PC-9 (cell line): ENCODE data around the gene TFF2. TPM values are rescaled to one million over a fixed set of nuclear protein-coding genes. Genes with fewer than 3 reads are reported as not detected.

Experiments
- BruUV-seq: library from RNA; stranded (reverse); fragments of 400-500 nt; replicated peaks from 2 replicates; lab custom pipeline; 2021; lab: Mats Ljungman, UMichigan
- CTCF ChIA-PET: fragments of 300-600 bp; sonication (Branson Sonifier 250); formaldehyde crosslinking; loops from one replicate; lab custom pipeline; 2022; ENCODE audit warnings: antibody characterized with exemption; lab: Charles Lee
- POLR2A ChIA-PET: fragments of 300-600 bp; sonication (Branson Sonifier 250); formaldehyde crosslinking; loops from one replicate; lab custom pipeline; 2022; ENCODE audit warnings: antibody characterized with exemption; ENCODE audit not compliant: unreplicated experiment; lab: Charles Lee
- DNase-seq, 2 experiments: peaks; one replicate each; pipeline versions ENCODE4 v3.0.0 to v3.0.0-alpha.2; 2015 to 2022; ENCODE audit warnings: mixed read lengths in 1 of 2
- H2AFZ ChIP-seq: fragments of 200-600 bp; sonication (generic); 2 replicates; pipeline ENCODE4 v1.8.1; 2017; ENCODE audit warnings: antibody characterized with exemption
- H3F3A ChIP-seq: fragments of 200-600 bp; sonication (generic); 2 replicates; pipeline ENCODE4 v1.8.1; 2017; ENCODE audit warnings: antibody characterized with exemption, mild to moderate bottlenecking, low read depth; ENCODE audit not compliant: insufficient read depth
- H3K27ac ChIP-seq: fragments of 200-600 bp; sonication (generic); 2 replicates; pipeline ENCODE4 v1.6.1; 2016; ENCODE audit warnings: mixed run types
- H3K27me3 ChIP-seq: fragments of 200-600 bp; sonication (generic); 2 replicates; pipeline ENCODE4 v1.6.1; 2016; ENCODE audit warnings: low read depth, mixed run types; ENCODE audit not compliant: insufficient read depth
- H3K36me3 ChIP-seq: fragments of 200-600 bp; sonication (generic); 2 replicates; pipeline ENCODE4 v1.6.1; 2016; ENCODE audit warnings: low read depth, mixed run types
- H3K4me1 ChIP-seq: fragments of 200-600 bp; sonication (generic); replicated peaks from 2 replicates; pipeline ENCODE4 v1.6.1; 2016; ENCODE audit warnings: mixed run types; ENCODE audit not compliant: insufficient read depth
- H3K4me2 ChIP-seq: fragments of 200-600 bp; sonication (generic); 2 replicates; pipeline ENCODE4 v1.6.1; 2017; ENCODE audit warnings: mixed run types
- H3K4me3 ChIP-seq: fragments of 200-600 bp; sonication (generic); 2 replicates; pipeline ENCODE4 v1.6.1; 2016; ENCODE audit warnings: mixed run types
- H3K79me2 ChIP-seq: fragments of 200-600 bp; sonication (generic); 2 replicates; pipeline ENCODE4 v1.6.1; 2017; ENCODE audit warnings: low read depth, mixed run types
- H3K9me2 ChIP-seq: fragments of 200-600 bp; sonication (generic); 2 replicates; pipeline ENCODE4 v1.8.1; 2017; ENCODE audit warnings: mild to moderate bottlenecking; ENCODE audit not compliant: insufficient read depth
- H3K9me3 ChIP-seq: fragments of 200-600 bp; sonication (generic); 2 replicates; pipeline ENCODE4 v1.8.1; 2016; ENCODE audit warnings: low read depth; ENCODE audit not compliant: insufficient read depth
- H4K20me1 ChIP-seq: fragments of 200-600 bp; sonication (generic); 2 replicates; pipeline ENCODE4 v1.8.1; 2017; ENCODE audit not compliant: insufficient read depth
- EZH2 ChIP-seq: fragments of 200-600 bp; sonication (generic); IDR thresholded peaks from 2 replicates; pipeline ENCODE4 v1.8.0; 2017; ENCODE audit warnings: antibody characterized with exemption, low read depth
- intact Hi-C: fragments of 100-400 bp; cut with micrococcal nuclease; formaldehyde crosslinking; loops from one replicate; pipeline ENCODE4 v1.10.0; 2022; ENCODE audit not compliant: unreplicated experiment
- total RNA-seq: library from RNA; stranded (reverse); gene quantifications from 2 replicates; pipeline ENCODE4 v1.2.3, GENCODE V29; 2021
- TF ChIP-seq, protein P1 (sequence below): fragments of 200-600 bp; sonication (generic); conservative IDR thresholded peaks from 2 replicates; pipeline ENCODE4 v1.6.1; 2017; ENCODE audit warnings: mixed run types, antibody characterized with exemption, mild to moderate bottlenecking, moderate library complexity

The TFF2 gene
- total RNA-seq, 1 experiment from 2014 or later: 0.52 TPM

DNA sequence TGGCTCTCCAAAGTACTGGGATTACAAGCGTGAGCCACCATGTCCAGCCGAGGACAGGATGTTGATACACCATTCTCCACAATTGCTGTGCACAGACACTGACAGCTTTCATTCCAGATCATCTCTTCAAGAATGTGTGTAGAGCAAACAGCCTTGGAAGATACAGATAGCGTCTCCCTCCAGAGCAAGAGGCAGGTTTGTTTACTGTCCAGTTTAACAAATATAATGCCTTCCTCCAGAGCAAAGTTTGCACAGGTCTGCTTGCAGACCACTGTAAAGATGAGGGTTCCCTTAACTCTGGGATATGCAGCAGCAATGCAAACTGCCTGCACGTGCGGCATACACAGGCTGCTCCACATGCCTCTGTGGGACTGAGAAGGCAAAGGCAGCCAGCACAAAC is 40.5 kb upstream of the TFF2 start:
- H3K36me3 ChIP-seq: no peaks in the 10 kb centered on the region
- H4K20me1 ChIP-seq: no peaks in the 10 kb centered on the region
- H3K4me2 ChIP-seq: no peak overlapping the region
- no peak overlapping the region for H2AFZ ChIP-seq
- H3K4me3 ChIP-seq: no peak overlapping the region
- H3K4me1 ChIP-seq: peaks cover 27% of the 10 kb centered on the region
- no peaks in the 10 kb centered on the region for H3K79me2 ChIP-seq
- no peak overlapping the region for H3K27ac ChIP-seq
- no peaks in the 10 kb centered on the region for H3K9me3 ChIP-seq
- POLR2A ChIA-PET: no interaction called here
- intact Hi-C loops: no loop called here
- no TSS peak for BruUV-seq
- H3K9me2 ChIP-seq: no peaks in the 10 kb centered on the region
- CTCF ChIA-PET: no interaction called here
- H3K27me3 ChIP-seq: no peaks in the 10 kb centered on the region
- H3F3A ChIP-seq: no peaks in the 10 kb centered on the region
- TF ChIP-seq, protein P1, sequence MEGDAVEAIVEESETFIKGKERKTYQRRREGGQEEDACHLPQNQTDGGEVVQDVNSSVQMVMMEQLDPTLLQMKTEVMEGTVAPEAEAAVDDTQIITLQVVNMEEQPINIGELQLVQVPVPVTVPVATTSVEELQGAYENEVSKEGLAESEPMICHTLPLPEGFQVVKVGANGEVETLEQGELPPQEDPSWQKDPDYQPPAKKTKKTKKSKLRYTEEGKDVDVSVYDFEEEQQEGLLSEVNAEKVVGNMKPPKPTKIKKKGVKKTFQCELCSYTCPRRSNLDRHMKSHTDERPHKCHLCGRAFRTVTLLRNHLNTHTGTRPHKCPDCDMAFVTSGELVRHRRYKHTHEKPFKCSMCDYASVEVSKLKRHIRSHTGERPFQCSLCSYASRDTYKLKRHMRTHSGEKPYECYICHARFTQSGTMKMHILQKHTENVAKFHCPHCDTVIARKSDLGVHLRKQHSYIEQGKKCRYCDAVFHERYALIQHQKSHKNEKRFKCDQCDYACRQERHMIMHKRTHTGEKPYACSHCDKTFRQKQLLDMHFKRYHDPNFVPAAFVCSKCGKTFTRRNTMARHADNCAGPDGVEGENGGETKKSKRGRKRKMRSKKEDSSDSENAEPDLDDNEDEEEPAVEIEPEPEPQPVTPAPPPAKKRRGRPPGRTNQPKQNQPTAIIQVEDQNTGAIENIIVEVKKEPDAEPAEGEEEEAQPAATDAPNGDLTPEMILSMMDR: no peak
- TF ChIP-seq EZH2: no peak
- DNase-seq: no peak

DNA sequence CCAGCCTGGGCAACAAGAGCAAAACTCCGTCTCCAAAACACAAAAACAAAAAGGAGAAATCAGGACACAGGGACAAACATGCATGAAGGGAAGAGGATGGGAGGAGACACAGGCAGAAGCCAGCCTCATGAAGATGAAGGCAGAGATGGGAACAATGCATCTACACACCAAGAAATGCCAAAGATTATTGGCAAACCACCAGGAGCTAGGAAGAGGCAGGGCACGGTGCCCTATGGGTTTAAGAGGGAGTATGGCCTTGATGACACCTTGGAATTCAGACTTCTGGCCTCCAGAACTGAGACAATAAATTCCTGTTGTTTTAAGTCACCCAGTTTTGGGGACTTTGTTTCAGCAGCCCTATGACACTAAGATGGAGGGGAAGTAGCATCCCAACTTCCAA is 39.9 kb upstream of the TFF2 start:
- CTCF ChIA-PET: no interaction called here
- DNase-seq: no peak
- BruUV-seq: no TSS peak
- TF ChIP-seq, protein P1: no peak
- TF ChIP-seq EZH2: no peak
- H3K27ac ChIP-seq: no peak overlapping the region
- H3K4me3 ChIP-seq: no peak overlapping the region
- peaks cover 23% of the 10 kb centered on the region for H3K4me1 ChIP-seq
- H3K4me2 ChIP-seq: no peak overlapping the region
- H3K27me3 ChIP-seq: no peaks in the 10 kb centered on the region
- H3K9me3 ChIP-seq: no peaks in the 10 kb centered on the region
- H3F3A ChIP-seq: no peaks in the 10 kb centered on the region
- H4K20me1 ChIP-seq: no peaks in the 10 kb centered on the region
- no peaks in the 10 kb centered on the region for H3K79me2 ChIP-seq
- intact Hi-C loops: no loop called here
- POLR2A ChIA-PET: no interaction called here
- no peaks in the 10 kb centered on the region for H3K36me3 ChIP-seq
- H2AFZ ChIP-seq: no peak overlapping the region
- no peaks in the 10 kb centered on the region for H3K9me2 ChIP-seq

DNA sequence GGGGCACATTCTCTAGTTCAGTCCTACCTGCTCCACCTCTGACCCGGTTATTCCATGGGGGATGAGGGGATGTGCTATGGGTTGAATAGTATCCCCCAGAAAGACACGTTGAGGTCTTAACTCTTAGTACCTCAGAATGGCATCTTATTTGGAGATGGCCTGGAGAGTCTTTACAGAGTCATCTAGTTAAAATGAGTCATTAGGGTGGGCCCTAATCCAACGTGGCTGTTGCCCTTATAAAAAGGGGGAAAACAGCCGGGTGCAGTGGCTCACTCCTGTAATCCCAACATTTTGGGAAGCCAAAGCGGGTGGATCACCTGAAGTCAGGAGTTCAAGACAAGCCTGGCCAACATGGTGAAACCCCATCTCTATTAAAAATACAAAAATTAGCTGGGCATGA is 39.4 kb upstream of the TFF2 start:
- CTCF ChIA-PET: no interaction called here
- no peak for DNase-seq
- no peak for TF ChIP-seq EZH2
- TF ChIP-seq, protein P1: no peak
- Histone ChIP-seq H3K4me1 (peaks cover 18% of the 10 kb centered on the region), H3F3A (no peaks in the 10 kb centered on the region), H3K27me3 (no peaks in the 10 kb centered on the region), H2AFZ (no peak overlapping the region), H3K9me3 (no peaks in the 10 kb centered on the region), H3K36me3 (no peaks in the 10 kb centered on the region), H3K4me2 (no peak overlapping the region), H4K20me1 (no peaks in the 10 kb centered on the region), H3K79me2 (no peaks in the 10 kb centered on the region), H3K27ac (peak overlapping the region; percentile 70), H3K9me2 (no peaks in the 10 kb centered on the region), H3K4me3 (no peak overlapping the region)
- POLR2A ChIA-PET: no interaction called here
- intact Hi-C loops: no loop called here
- BruUV-seq: no TSS peak
